CD4-positive, alpha-beta memory T cell (primary cell): ENCODE results near the gene OBP2A. TPM values are rescaled to one million over a fixed set of nuclear protein-coding genes. Genes with fewer than 3 reads are reported as not detected.

ENCODE experiments used
- CTCF ChIA-PET: fragments of 350-600 bp; sonication (Branson Sonifier 250); formaldehyde crosslinking; loops from one replicate; lab custom pipeline; 2021; ENCODE audit warnings: inconsistent platforms; ENCODE audit not compliant: partially characterized antibody; lab: Charles Lee
- POLR2A ChIA-PET: fragments of 350-600 bp; sonication (Branson Sonifier 250); formaldehyde crosslinking; loops from one replicate; lab custom pipeline; 2021; ENCODE audit not compliant: partially characterized antibody; lab: Charles Lee
- DNase-seq, 5 donors: peaks; one replicate each; pipeline versions ENCODE4 v3.0.0 to v3.0.0-alpha.2; 2020 to 2022; ENCODE audit warnings: mixed read lengths in 1 of 5
- H3K27ac ChIP-seq: one replicate; pipeline ENCODE4 v1.7.0; 2013; ENCODE audit warnings: low read depth, low read length
- H3K27me3 ChIP-seq: 2 replicates; pipeline ENCODE4 v1.7.0; 2013; ENCODE audit warnings: mild to moderate bottlenecking, low read length, moderate library complexity; ENCODE audit not compliant: insufficient read depth
- H3K36me3 ChIP-seq: 2 replicates; pipeline ENCODE4 v1.7.0; 2013; ENCODE audit warnings: mild to moderate bottlenecking, low read length, moderate library complexity; ENCODE audit not compliant: insufficient read depth
- H3K4me1 ChIP-seq: 2 replicates; pipeline ENCODE4 v1.7.0; 2013; ENCODE audit warnings: mild to moderate bottlenecking, low read length, moderate library complexity; ENCODE audit not compliant: insufficient read depth
- H3K4me3 ChIP-seq, 2 donors: one replicate each; pipeline ENCODE4 v1.7.0; 2013; ENCODE audit warnings: low read length in 2 of 2, mild to moderate bottlenecking in 1 of 2
- H3K9me3 ChIP-seq, 2 donors: one replicate each; pipeline ENCODE4 v1.7.0; 2013; ENCODE audit warnings: low read length in 2 of 2, control low read depth in 1 of 2; ENCODE audit not compliant: control insufficient read depth in 1 of 2
- H3K27ac Mint-ChIP-seq, 7 donors: one replicate each; pipeline ENCODE4 v1.8.0; 2020 to 2021; ENCODE audit warnings: mixed read lengths in 7 of 7, mild to moderate bottlenecking in 6 of 7, inconsistent platforms in 3 of 7, moderate library complexity in 3 of 7
- H3K27me3 Mint-ChIP-seq, 2 donors: one replicate each; pipeline ENCODE4 v1.8.0; 2020 to 2021; ENCODE audit warnings: mixed read lengths in 2 of 2
- H3K36me3 Mint-ChIP-seq, 2 donors: one replicate each; pipeline ENCODE4 v1.8.0; 2020 to 2021; ENCODE audit warnings: mixed read lengths in 2 of 2, inconsistent platforms in 1 of 2, mild to moderate bottlenecking in 1 of 2
- H3K4me1 Mint-ChIP-seq, 4 donors: one replicate each; pipeline ENCODE4 v1.8.0; 2020 to 2021; ENCODE audit warnings: mixed read lengths in 4 of 4, mild to moderate bottlenecking in 1 of 4
- H3K4me3 Mint-ChIP-seq, 8 donors: one replicate each; pipeline ENCODE4 v1.8.0; 2020 to 2021; ENCODE audit warnings: mixed read lengths in 8 of 8, mild to moderate bottlenecking in 7 of 8, moderate library complexity in 6 of 8, inconsistent platforms in 3 of 8
- H3K9me3 Mint-ChIP-seq, 8 donors: one replicate each; pipeline ENCODE4 v1.8.0; 2020 to 2021; ENCODE audit warnings: mixed read lengths in 8 of 8, mild to moderate bottlenecking in 5 of 8, inconsistent platforms in 3 of 8, moderate library complexity in 1 of 8
- intact Hi-C: fragments of 100-400 bp; cut with micrococcal nuclease; formaldehyde crosslinking; loops from one replicate; pipeline ENCODE4 v1.15.1; 2023
- polyA plus RNA-seq, 2 donors: library from polyadenylated mRNA; unstranded; fragments of 300-500 nt; fragmentation: Illumina TruSeq; gene quantifications; one replicate each; pipeline ENCODE4 v1.2.3, GENCODE V29; 2021
- total RNA-seq, 2 experiments: library from RNA; stranded (reverse); gene quantifications; one replicate each; pipeline ENCODE4 v1.2.3, GENCODE V29; 2021

OBP2A gene
- total and polyA plus RNA-seq, 4 experiments from 2014 or later, result not detected

GRCh38 chr9:135592625-135593024 lies 46.7 kb downstream of the OBP2A start:
- Histone ChIP-seq H3K27me3 (no peaks in the 10 kb centered on the region), H3K27ac (no peak overlapping the region), H3K4me3 (no peak overlapping the region), H3K36me3 (no peaks in the 10 kb centered on the region), H3K9me3 (no peaks in the 10 kb centered on the region), H3K4me1 (no peaks in the 10 kb centered on the region)
- Mint-ChIP-seq H3K4me3 (no peak overlapping the region), H3K27me3 (peaks cover 11 to 16% of the 10 kb centered on the region in 2 donors), H3K9me3 (peaks cover 0 to 4% (median 0%) of the 10 kb centered on the region in 8 donors), H3K4me1 (no peaks in the 10 kb centered on the region), H3K36me3 (no peaks in the 10 kb centered on the region), H3K27ac (no peak overlapping the region)
- no peak for DNase-seq
- CTCF ChIA-PET, result interaction anchor here (1.7 kb wide), 1 partner anchor 11 kb away, joined by 5 read pairs; no protein-coding TSS in a partner anchor
- intact Hi-C loops, result no loop called here
- POLR2A ChIA-PET, result no interaction called here

GRCh38 chr9:135596211-135596610 lies 50.3 kb downstream of the OBP2A start:
- Mint-ChIP-seq H3K27me3 (peaks cover 13 to 15% of the 10 kb centered on the region in 2 donors), H3K27ac (no peak overlapping the region), H3K36me3 (no peaks in the 10 kb centered on the region), H3K9me3 (peaks cover 0 to 4% (median 0%) of the 10 kb centered on the region in 8 donors), H3K4me1 (no peaks in the 10 kb centered on the region), H3K4me3 (no peak overlapping the region)
- no peak overlapping the region for H3K27ac ChIP-seq
- H3K36me3 ChIP-seq, result no peaks in the 10 kb centered on the region
- intact Hi-C loops, result no loop called here
- H3K9me3 ChIP-seq, result no peaks in the 10 kb centered on the region
- peaks cover 2% of the 10 kb centered on the region for H3K27me3 ChIP-seq
- CTCF ChIA-PET, result no interaction called here
- DNase-seq, result no peak
- no peak overlapping the region for H3K4me3 ChIP-seq
- POLR2A ChIA-PET, result no interaction called here
- no peaks in the 10 kb centered on the region for H3K4me1 ChIP-seq

Other genes starting within 250 kb of the OBP2A start
- 1 to 10 TPM; 1.9 TPM for gene PPP1R26, start 66.3 kb upstream of the OBP2A start, total RNA-seq
- gene PPP1R26, start 66.3 kb upstream of the OBP2A start, polyA plus RNA-seq, result under 1 TPM in 1 of 2 donors, not detected in 1; 0.54 TPM
- gene MRPS2, start 45.4 kb upstream of the OBP2A start, total RNA-seq, result 10 to 100 TPM; 26.2 to 28.2 TPM
- 10 to 100 TPM; 38.3 to 57.2 TPM for gene MRPS2, start 45.4 kb upstream of the OBP2A start, polyA plus RNA-seq
- gene LCN1, start 24.7 kb upstream of the OBP2A start, total RNA-seq, result not detected
- not detected for gene LCN1, start 24.7 kb upstream of the OBP2A start, polyA plus RNA-seq
- gene PAEP, start 15.6 kb downstream of the OBP2A start, total RNA-seq, result not detected
- gene PAEP, start 15.6 kb downstream of the OBP2A start, polyA plus RNA-seq, result not detected
- not detected for gene GLT6D1, start 93.4 kb downstream of the OBP2A start, total RNA-seq
- not detected for gene GLT6D1, start 93.4 kb downstream of the OBP2A start, polyA plus RNA-seq
- gene LCN9, start 117.2 kb downstream of the OBP2A start, total RNA-seq, result not detected
- not detected for gene LCN9, start 117.2 kb downstream of the OBP2A start, polyA plus RNA-seq
- not detected for gene SOHLH1, start 153.4 kb downstream of the OBP2A start, total RNA-seq
- gene SOHLH1, start 153.4 kb downstream of the OBP2A start, polyA plus RNA-seq, result not detected
- under 1 TPM in 1 of 2 experiments, not detected in 1; 0.06 TPM for gene KCNT1, start 156.1 kb downstream of the OBP2A start, total RNA-seq
- gene KCNT1, start 156.1 kb downstream of the OBP2A start, polyA plus RNA-seq, result under 1 TPM in 1 of 2 donors, not detected in 1; 0.20 TPM